Psoas muscle (tissue), 8 donors: ENCODE results near the gene CACNA1D. TPM values are rescaled to one million over a fixed set of nuclear protein-coding genes. Genes with fewer than 3 reads are reported as not detected.

Experiments used
- ATAC-seq, 4 donors: fragments of 200-7000 bp; cut with Tn5 transposase; one replicate each; pipeline ENCODE4 v1.9.1; 2020; ENCODE audit warnings: moderate library complexity in 3 of 4, mild to moderate bottlenecking in 2 of 4
- DNase-seq, 2 donors: peaks; one replicate each; pipeline ENCODE4 v3.0.0-alpha.2; 2020
- H3K27ac ChIP-seq: fragments of 200-600 bp; one replicate; pipeline ENCODE4 v1.8.0; 2022
- H3K27me3 ChIP-seq, 3 donors: fragments of 200-600 bp in 1 of 3; one replicate each; pipeline versions ENCODE4 v1.6.1 to v1.8.0; 2013 to 2022; ENCODE audit warnings: low read length in 2 of 3, mild to moderate bottlenecking in 2 of 3, moderate library complexity in 1 of 3; ENCODE audit not compliant: insufficient read depth in 3 of 3
- H3K36me3 ChIP-seq, 2 donors: fragments of 200-600 bp in 1 of 2; one replicate each; pipeline versions ENCODE4 v1.6.1 to v1.8.0; 2013 to 2022; ENCODE audit warnings: low read depth in 1 of 2, mild to moderate bottlenecking in 1 of 2, moderate library complexity in 1 of 2; ENCODE audit not compliant: insufficient read depth in 1 of 2
- H3K4me1 ChIP-seq: fragments of 200-600 bp; one replicate; pipeline ENCODE4 v1.8.0; 2022
- H3K4me3 ChIP-seq: fragments of 200-600 bp; one replicate; pipeline ENCODE4 v1.8.0; 2022; ENCODE audit warnings: mild to moderate bottlenecking
- H3K9me3 ChIP-seq: fragments of 200-600 bp; one replicate; pipeline ENCODE4 v1.8.0; 2022
- WGBS, 3 donors: extraction: QIAGEN DNeasy Blood & Tissue Kit; methylation state at CpG; one replicate each; pipeline versions ENCODE4 v1.1.6 to v1.1.7; 2013; 5-methylcytosine and 5-hydroxymethylcytosine counted together
- intact Hi-C, 2 donors: fragments of 100-400 bp; cut with DNase I; formaldehyde crosslinking; loops; one replicate each; pipeline versions ENCODE4 v1.11.0 to v1.14.2; 2022
- polyA plus RNA-seq, 3 donors: library from polyadenylated mRNA; stranded (reverse); fragments of 200-250 nt; gene quantifications; one replicate each; pipeline ENCODE4 v1.2.3, GENCODE V29; 2013
- total RNA-seq, 4 donors: library from RNA; stranded (reverse); fragmentation: NEBNext Ultra II Directional in 2 of 4; extraction: Animal tissue kit (Norgen Biotek cat#: 25700) in 2 of 4; gene quantifications; one replicate each; pipeline versions ENCODE4 v1.2.1 to v1.2.4, GENCODE V29; 2021 to 2023
- TF ChIP-seq, protein P1 (sequence below): fragments of 200-600 bp; IDR thresholded peaks from one replicate; pipeline ENCODE4 v1.8.0; 2022; ENCODE audit warnings: antibody characterized with exemption
- donor health status: healthy with polysubstance abuse.
- donor health status: DM: no; HTN: no; CAD: no; lungs with moderate emphysema.
- donor health status: Bipolar disorder and iron deficiency.
- donor health status: healthy.
- donor health status: DM: yes; HTN: yes; CAD: no.
- donor health status: DM: no; HTN: no; CAD: no.
- donor health status: DM: no; HTN: no; CAD: no.
- donor health status: DM: yes; HTN: yes; CAD: no.

The CACNA1D gene
- total and polyA plus RNA-seq, 7 donors = 0.05 to 0.82 (median 0.28) TPM; not detected in 2

DNA sequence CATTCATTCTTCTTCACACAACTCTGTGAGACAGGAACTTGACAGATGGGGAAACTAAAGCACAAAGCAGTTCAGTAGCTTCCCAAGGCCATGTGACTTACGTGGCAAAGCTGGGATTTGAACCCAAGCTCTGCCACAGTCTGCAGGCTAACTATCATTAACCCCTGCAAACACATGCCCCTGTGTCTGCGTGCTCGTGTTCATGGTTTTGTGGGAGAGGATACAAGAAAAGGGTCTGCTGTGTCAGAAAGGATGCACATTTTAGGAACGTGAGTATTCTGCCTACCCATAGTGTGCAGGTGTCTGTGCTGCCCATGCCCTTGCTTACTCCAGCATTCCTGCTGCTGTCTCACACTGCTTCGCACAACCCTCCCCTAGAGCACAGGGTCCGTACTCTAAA lies 214.8 kb downstream of the CACNA1D start:
- DNase-seq (no peak), ATAC-seq (no peak)
- 80 to 88% (median 87%) methylated on average over 6 of the region's 6 CpGs for WGBS, 3 donors
- intact Hi-C loops = loop anchor here in 1 of 2 donors (1.0 kb wide), 1 partner anchor 30 kb away; no protein-coding TSS in a partner anchor
- TF ChIP-seq, protein P1, sequence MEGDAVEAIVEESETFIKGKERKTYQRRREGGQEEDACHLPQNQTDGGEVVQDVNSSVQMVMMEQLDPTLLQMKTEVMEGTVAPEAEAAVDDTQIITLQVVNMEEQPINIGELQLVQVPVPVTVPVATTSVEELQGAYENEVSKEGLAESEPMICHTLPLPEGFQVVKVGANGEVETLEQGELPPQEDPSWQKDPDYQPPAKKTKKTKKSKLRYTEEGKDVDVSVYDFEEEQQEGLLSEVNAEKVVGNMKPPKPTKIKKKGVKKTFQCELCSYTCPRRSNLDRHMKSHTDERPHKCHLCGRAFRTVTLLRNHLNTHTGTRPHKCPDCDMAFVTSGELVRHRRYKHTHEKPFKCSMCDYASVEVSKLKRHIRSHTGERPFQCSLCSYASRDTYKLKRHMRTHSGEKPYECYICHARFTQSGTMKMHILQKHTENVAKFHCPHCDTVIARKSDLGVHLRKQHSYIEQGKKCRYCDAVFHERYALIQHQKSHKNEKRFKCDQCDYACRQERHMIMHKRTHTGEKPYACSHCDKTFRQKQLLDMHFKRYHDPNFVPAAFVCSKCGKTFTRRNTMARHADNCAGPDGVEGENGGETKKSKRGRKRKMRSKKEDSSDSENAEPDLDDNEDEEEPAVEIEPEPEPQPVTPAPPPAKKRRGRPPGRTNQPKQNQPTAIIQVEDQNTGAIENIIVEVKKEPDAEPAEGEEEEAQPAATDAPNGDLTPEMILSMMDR = no peak
- Histone ChIP-seq H3K27me3 (no peaks in the 10 kb centered on the region), H3K36me3 (no peaks in the 10 kb centered on the region), H3K9me3 (no peaks in the 10 kb centered on the region), H3K4me3 (no peak overlapping the region), H3K4me1 (no peaks in the 10 kb centered on the region), H3K27ac (no peak overlapping the region)

DNA sequence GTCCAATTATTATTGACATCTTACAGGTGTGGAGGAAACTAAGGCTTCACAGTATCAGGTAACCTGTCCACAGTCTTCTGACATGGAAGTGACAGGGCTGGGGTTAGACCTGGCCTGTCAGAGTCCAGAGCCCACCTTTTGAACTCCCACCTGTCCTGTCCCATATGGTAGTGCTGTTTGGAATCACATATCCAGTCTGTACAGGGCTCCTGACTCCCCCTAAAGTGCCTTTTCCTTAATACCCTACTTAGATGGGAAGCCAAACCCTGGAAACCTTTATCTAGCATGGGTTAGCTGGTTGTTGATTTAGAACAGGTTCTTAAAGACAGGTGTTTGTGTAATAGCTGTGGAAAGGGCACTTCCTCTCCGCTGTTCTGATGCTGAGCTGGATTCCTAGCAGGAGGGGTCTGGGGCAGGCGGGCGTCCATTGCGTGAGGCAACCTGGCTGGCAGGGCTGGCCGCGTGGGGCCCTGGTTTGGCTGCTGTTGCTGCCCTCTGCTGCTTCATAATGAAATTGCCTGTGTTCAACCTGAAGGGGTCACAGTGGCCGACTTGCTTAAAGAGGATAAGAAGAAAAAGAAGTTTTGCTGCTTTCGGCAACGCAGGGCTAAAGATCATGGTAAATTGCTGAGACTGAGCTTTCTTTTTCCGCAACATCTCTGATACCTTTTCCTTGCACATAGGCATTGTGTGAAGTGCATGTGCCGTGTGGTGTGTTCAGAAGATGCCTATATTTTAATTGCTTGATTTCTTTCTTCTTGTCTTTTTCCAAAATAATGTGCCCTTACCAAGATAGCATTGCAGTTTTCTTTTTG lies 215.7 kb downstream of the CACNA1D start:
- 14 to 18% (median 17%) methylated on average over 11 of the region's 11 CpGs for WGBS, 3 donors
- H3K36me3 ChIP-seq = no peaks in the 10 kb centered on the region
- intact Hi-C loops = loop anchor here (1.0 to 10.0 kb wide), 6 partner anchors 31 to 411 kb away; no protein-coding TSS in a partner anchor

DNA sequence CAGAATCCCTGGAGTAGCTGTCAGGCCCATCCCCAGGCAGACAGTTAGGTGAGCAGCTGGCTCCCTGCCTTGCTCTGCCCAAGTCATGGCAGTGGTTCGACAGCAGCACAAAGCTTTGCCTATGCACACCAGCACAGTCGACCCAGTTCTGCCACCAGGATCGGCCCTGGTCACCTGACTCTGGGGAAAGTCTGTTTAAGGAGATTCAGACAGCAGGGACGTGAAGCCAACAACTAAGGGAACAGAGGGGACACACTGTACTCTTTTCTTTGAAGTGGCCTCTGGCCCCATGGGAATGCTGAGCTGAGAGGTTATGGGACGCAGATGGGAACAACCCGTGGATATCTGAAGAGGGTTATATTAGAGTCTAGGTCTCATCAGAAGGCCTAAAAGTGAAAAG lies 217.0 kb downstream of the CACNA1D start:
- intact Hi-C loops = loop anchor here (5.0 to 10.0 kb wide), 3 partner anchors 334 to 409 kb away; no protein-coding TSS in a partner anchor
- no peak for ATAC-seq
- no peak overlapping the region for H3K4me3 ChIP-seq
- no peak overlapping the region for H3K27ac ChIP-seq
- H3K36me3 ChIP-seq = no peaks in the 10 kb centered on the region
- no peak for DNase-seq
- no peaks in the 10 kb centered on the region for H3K27me3 ChIP-seq
- H3K9me3 ChIP-seq = no peaks in the 10 kb centered on the region
- no peaks in the 10 kb centered on the region for H3K4me1 ChIP-seq
- WGBS, 3 donors = 66 to 81% (median 79%) methylated on average over 6 of the region's 6 CpGs
- TF ChIP-seq, protein P1 = no peak

More for the DNA sequence above, 215.7 kb downstream of the CACNA1D start:
- ATAC-seq = peak; percentile 89 to 98 (median 94)
- TF ChIP-seq, protein P1 = peak; percentile 76
- no peak overlapping the region for H3K27ac ChIP-seq
- no peaks in the 10 kb centered on the region for H3K4me1 ChIP-seq
- H3K27me3 ChIP-seq = no peaks in the 10 kb centered on the region
- H3K9me3 ChIP-seq = no peaks in the 10 kb centered on the region
- no peak overlapping the region for H3K4me3 ChIP-seq
- peak; percentile 63 to 83 for DNase-seq

DNA sequence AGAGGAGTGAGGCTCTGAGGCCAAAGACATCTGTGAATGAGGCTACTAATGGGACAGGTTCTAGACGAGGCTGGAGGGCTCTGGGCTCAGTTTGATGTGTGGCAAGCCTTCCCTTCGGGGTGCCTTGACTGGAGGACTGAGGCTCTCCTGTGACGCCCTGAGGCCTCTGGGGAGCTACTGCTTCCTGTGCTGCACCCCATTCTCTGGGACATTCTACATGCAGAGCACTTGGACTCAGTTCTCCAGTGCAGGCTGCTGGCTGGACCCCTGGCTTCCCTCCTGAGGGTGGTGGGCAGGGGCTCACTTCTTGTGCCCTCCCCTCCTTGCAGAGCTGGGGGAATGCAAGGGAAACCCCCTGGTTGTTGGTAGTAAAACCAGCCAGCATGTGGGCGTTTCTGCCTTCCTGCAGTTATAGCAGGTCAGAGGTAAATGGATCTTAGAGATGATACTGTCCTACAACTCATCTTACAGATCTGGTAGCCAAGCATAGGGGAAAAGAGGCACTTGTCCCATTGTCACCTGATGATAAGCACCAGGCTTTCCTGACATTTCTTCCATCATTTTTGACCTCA lies 218.5 kb downstream of the CACNA1D start:
- Histone ChIP-seq H3K9me3 (no peaks in the 10 kb centered on the region), H3K4me1 (no peaks in the 10 kb centered on the region), H3K27ac (no peak overlapping the region), H3K27me3 (no peaks in the 10 kb centered on the region), H3K4me3 (no peak overlapping the region), H3K36me3 (no peaks in the 10 kb centered on the region)
- ATAC-seq = no peak
- intact Hi-C loops = loop anchor here (5.0 to 10.0 kb wide), 3 partner anchors 336 to 411 kb away; no protein-coding TSS in a partner anchor
- 77 to 88% (median 85%) methylated on average over 4 of the region's 4 CpGs for WGBS, 3 donors
- DNase-seq = no peak
- TF ChIP-seq, protein P1 = no peak
